ENCODE data around the gene PLA2G2F. TPM values are rescaled to one million over a fixed set of nuclear protein-coding genes. Genes with fewer than 3 reads are reported as not detected.

PLA2G2F gene
- total RNA-seq, 2 experiments from 2014 or later: not detected

DNA sequence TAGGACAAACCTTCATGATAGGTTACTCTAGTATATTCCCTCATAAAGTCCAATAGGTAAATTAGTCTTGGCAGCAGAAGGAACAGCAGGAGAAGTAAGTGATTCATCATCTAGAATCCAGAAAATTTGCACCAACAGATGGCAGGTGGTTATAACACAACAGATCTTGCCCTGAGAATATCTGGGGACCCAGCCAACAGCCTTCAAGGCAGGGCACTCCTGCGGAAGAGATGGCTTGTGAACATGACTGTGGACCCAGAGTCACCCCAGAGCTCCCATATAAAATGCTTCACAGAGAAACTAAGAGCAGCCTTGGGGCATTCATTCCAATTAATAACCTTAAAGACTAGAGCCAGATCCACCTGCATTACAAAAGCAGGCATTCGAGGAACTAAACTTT, 55.1 kb downstream of the PLA2G2F start:
- Histone ChIP-seq H3K4me1 (ENCODE audit: insufficient read depth, low read length) (peaks cover 4% of the 10 kb centered on the region), H3K4me3 (ENCODE audit: low read length) (no peak overlapping the region), H3K27ac (ENCODE audit: low read depth in 1 of 2, low read length in 2 of 2) (no peak overlapping the region), H3K9me3 (ENCODE audit: control insufficient read depth in 1 of 2, insufficient read depth in 1 of 2, low read length in 2 of 2) (no peaks in the 10 kb centered on the region), H3K27me3 (ENCODE audit: control insufficient read depth in 1 of 2, insufficient read depth in 2 of 2, low read length in 2 of 2) (peaks cover 0 to 2% of the 10 kb centered on the region in 2 experiments), H3K36me3 (ENCODE audit: insufficient read depth, low read length) (no peaks in the 10 kb centered on the region)
- Mint-ChIP-seq H3K9me3 (no peaks in the 10 kb centered on the region), H3K36me3 (ENCODE audit: low read depth) (no peaks in the 10 kb centered on the region), H3K27ac (no peak overlapping the region), H3K4me1 (ENCODE audit: low read depth) (no peaks in the 10 kb centered on the region), H3K4me3 (no peak overlapping the region), H3K27me3 (peaks cover 5% of the 10 kb centered on the region)
- POLR2A ChIA-PET: no interaction called here
- CTCF ChIA-PET: interaction anchor here (1.2 to 2.4 kb wide), 3 partner anchors 29 to 219 kb away, joined by 3 to 9 read pairs (median 9); no protein-coding TSS in a partner anchor
- TF ChIP-seq, protein P1, sequence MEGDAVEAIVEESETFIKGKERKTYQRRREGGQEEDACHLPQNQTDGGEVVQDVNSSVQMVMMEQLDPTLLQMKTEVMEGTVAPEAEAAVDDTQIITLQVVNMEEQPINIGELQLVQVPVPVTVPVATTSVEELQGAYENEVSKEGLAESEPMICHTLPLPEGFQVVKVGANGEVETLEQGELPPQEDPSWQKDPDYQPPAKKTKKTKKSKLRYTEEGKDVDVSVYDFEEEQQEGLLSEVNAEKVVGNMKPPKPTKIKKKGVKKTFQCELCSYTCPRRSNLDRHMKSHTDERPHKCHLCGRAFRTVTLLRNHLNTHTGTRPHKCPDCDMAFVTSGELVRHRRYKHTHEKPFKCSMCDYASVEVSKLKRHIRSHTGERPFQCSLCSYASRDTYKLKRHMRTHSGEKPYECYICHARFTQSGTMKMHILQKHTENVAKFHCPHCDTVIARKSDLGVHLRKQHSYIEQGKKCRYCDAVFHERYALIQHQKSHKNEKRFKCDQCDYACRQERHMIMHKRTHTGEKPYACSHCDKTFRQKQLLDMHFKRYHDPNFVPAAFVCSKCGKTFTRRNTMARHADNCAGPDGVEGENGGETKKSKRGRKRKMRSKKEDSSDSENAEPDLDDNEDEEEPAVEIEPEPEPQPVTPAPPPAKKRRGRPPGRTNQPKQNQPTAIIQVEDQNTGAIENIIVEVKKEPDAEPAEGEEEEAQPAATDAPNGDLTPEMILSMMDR (IDR thresholded peaks at IDR 0.05): no peak
- intact Hi-C loops (cut with DNase I, micrococcal nuclease): loop anchor here (2.0 to 10.0 kb wide), 2 partner anchors 93 to 219 kb away; partner anchors contain the start of gene PLA2G2A (in 1 of the 2)
- ATAC-seq (ENCODE audit: poor library complexity) (no peak), DNase-seq (no peak)

DNA sequence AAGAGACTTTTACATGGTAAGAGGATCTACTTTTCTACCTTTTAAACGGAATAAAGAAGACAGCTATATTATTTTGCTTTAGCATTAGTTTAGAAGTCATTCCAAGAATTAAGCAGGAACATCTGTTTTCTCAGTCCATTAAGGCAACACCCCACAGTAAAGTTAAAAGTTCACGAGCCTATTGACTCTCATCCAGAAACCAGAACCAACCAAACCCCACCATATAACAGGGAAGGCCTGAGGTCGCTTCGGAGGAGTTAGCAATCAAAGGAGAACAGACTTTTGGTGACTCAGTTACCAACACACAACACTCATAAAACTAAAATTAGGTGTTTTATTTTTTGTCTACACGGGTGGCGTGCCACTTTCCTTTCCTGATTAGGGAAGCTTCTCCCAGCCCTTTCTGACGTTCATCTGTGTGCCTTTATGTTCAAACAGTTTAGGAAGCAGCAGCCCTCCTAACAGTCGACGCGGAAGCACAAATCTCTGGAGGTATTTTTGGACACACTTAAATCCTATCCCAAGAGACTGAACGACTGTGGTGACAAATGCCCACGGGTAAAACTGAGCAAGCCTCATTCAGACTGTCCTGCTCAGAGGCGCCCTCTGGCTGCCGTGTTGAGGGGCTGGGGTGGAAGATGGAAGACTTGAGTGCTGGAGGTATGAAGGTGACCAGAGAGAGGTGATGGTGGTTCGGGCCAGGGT, 55.8 kb downstream of the PLA2G2F start:
- H3K27me3 Mint-ChIP-seq: peaks cover 5% of the 10 kb centered on the region
- ChIA-PET POLR2A (no interaction called here), CTCF (interaction anchor here (0.8 to 2.4 kb wide), 9 partner anchors 12 to 277 kb away, joined by 3 to 9 read pairs (median 4); no protein-coding TSS in a partner anchor)
- H3K9me3 ChIP-seq (ENCODE audit: control insufficient read depth in 1 of 2, insufficient read depth in 1 of 2, low read length in 2 of 2): no peaks in the 10 kb centered on the region
- H3K4me3 Mint-ChIP-seq: no peak overlapping the region
- ATAC-seq (ENCODE audit: poor library complexity): peak; percentile 67
- H3K36me3 ChIP-seq (ENCODE audit: insufficient read depth, low read length): no peaks in the 10 kb centered on the region
- no peak overlapping the region for H3K27ac ChIP-seq (ENCODE audit: low read depth in 1 of 2, low read length in 2 of 2)
- H3K4me1 ChIP-seq (ENCODE audit: insufficient read depth, low read length): peaks cover 4% of the 10 kb centered on the region
- H3K4me1 Mint-ChIP-seq (ENCODE audit: low read depth): no peaks in the 10 kb centered on the region
- no peak overlapping the region for H3K4me3 ChIP-seq (ENCODE audit: low read length)
- TF ChIP-seq, protein P1 (IDR thresholded peaks at IDR 0.05): peak; percentile 72
- peak; percentile 59 to 83 (median 70) for DNase-seq
- H3K27ac Mint-ChIP-seq: no peak overlapping the region
- H3K27me3 ChIP-seq (ENCODE audit: control insufficient read depth in 1 of 2, insufficient read depth in 2 of 2, low read length in 2 of 2): peaks cover 0 to 2% of the 10 kb centered on the region in 2 experiments
- no peaks in the 10 kb centered on the region for H3K36me3 Mint-ChIP-seq (ENCODE audit: low read depth)
- no peaks in the 10 kb centered on the region for H3K9me3 Mint-ChIP-seq
- intact Hi-C loops (cut with DNase I, micrococcal nuclease): loop anchor here (1.0 to 10.0 kb wide), 7 partner anchors 43 to 297 kb away; partner anchors contain the start of gene PLA2G2A (in 1 of the 2)

DNA sequence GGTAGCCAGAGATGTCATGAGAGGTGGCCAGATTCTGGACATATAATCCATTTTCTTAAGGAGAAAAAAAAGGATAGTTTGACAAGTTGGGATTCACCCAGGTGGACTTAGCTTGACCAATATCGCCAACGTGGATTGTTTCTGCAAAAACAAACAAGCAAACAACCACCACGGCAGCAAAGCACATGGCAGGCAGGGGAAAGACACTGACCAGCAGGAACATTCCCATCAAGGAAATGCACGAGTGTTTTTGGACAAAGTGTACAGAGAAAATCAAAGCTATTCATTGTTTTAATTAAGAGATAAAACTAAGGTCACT, 56.3 kb downstream of the PLA2G2F start:
- TF ChIP-seq, protein P1 (IDR thresholded peaks at IDR 0.05): no peak
- no peaks in the 10 kb centered on the region for H3K4me1 Mint-ChIP-seq (ENCODE audit: low read depth)
- H3K4me3 Mint-ChIP-seq: no peak overlapping the region
- Histone ChIP-seq H3K27ac (ENCODE audit: low read depth in 1 of 2, low read length in 2 of 2) (no peak overlapping the region), H3K4me1 (ENCODE audit: insufficient read depth, low read length) (peaks cover 4% of the 10 kb centered on the region), H3K4me3 (ENCODE audit: low read length) (no peak overlapping the region), H3K27me3 (ENCODE audit: control insufficient read depth in 1 of 2, insufficient read depth in 2 of 2, low read length in 2 of 2) (peaks cover 0 to 2% of the 10 kb centered on the region in 2 experiments), H3K36me3 (ENCODE audit: insufficient read depth, low read length) (no peaks in the 10 kb centered on the region), H3K9me3 (ENCODE audit: control insufficient read depth in 1 of 2, insufficient read depth in 1 of 2, low read length in 2 of 2) (no peaks in the 10 kb centered on the region)
- H3K27me3 Mint-ChIP-seq: peaks cover 5% of the 10 kb centered on the region
- no peak for ATAC-seq (ENCODE audit: poor library complexity)
- no peaks in the 10 kb centered on the region for H3K36me3 Mint-ChIP-seq (ENCODE audit: low read depth)
- CTCF ChIA-PET: interaction anchor here (0.8 to 2.4 kb wide), 8 partner anchors 12 to 278 kb away, joined by 3 to 9 read pairs (median 4); no protein-coding TSS in a partner anchor
- no peaks in the 10 kb centered on the region for H3K9me3 Mint-ChIP-seq
- POLR2A ChIA-PET: no interaction called here
- H3K27ac Mint-ChIP-seq: no peak overlapping the region
- no peak for DNase-seq
- intact Hi-C loops (cut with DNase I, micrococcal nuclease): loop anchor here (1.0 to 10.0 kb wide), 7 partner anchors 43 to 297 kb away; partner anchors contain the start of gene PLA2G2A (in 1 of the 2)

All from CD4-positive, alpha-beta T cell (primary cell).